Natural killer cell treated with Interleukin-12 subunit alpha and Interleukin-12 subunit beta and Interleukin-15 and Interleukin-18, amount 100 ng/mL, for 72 hours (primary cell): ENCODE measurements around the gene ETS1. TPM values are rescaled to one million over a fixed set of nuclear protein-coding genes. Genes with fewer than 3 reads are reported as not detected.

Experiments
- ATAC-seq, 2 donors: fragments of 150-1000 bp; cut with Tn5 transposase in 1 of 2; sonication (Bioruptor Pico), chemical (Tn5 transposase) in 1 of 2; 2 replicates each; pipeline ENCODE4 v1.10.0; 2021
- DNase-seq: peaks from one replicate; pipeline ENCODE4 v3.0.0; 2022; ENCODE audit warnings: low spot score
- H3K27ac Mint-ChIP-seq, 2 donors: 1 replicate in 1 of 2; 2 replicates in 1 of 2; pipeline ENCODE4 v1.8.0; 2022; ENCODE audit warnings: mixed read lengths in 2 of 2, mild to moderate bottlenecking in 1 of 2, moderate library complexity in 1 of 2
- H3K27me3 Mint-ChIP-seq, 2 donors: 1 replicate in 1 of 2; 2 replicates in 1 of 2; pipeline ENCODE4 v1.8.0; 2022; ENCODE audit warnings: mixed read lengths in 2 of 2
- H3K36me3 Mint-ChIP-seq: one replicate; pipeline ENCODE4 v1.8.0; 2022; ENCODE audit warnings: mixed read lengths
- H3K4me1 Mint-ChIP-seq, 2 donors: 1 replicate in 1 of 2; 2 replicates in 1 of 2; pipeline ENCODE4 v1.8.0; 2022; ENCODE audit warnings: low read depth in 2 of 2, mixed read lengths in 2 of 2, mild to moderate bottlenecking in 1 of 2
- H3K4me3 Mint-ChIP-seq: one replicate; pipeline ENCODE4 v1.8.0; 2022; ENCODE audit warnings: mixed read lengths
- H3K9me3 Mint-ChIP-seq: 2 replicates; pipeline ENCODE4 v1.8.0; 2022; ENCODE audit warnings: mixed read lengths
- total RNA-seq, 2 donors: library from RNA; stranded (reverse); gene quantifications; one replicate each; pipeline ENCODE4 v1.2.3, GENCODE V29; 2022

Gene ETS1
- total RNA-seq, 2 donors from 2014 or later: 521 to 738 TPM

DNA sequence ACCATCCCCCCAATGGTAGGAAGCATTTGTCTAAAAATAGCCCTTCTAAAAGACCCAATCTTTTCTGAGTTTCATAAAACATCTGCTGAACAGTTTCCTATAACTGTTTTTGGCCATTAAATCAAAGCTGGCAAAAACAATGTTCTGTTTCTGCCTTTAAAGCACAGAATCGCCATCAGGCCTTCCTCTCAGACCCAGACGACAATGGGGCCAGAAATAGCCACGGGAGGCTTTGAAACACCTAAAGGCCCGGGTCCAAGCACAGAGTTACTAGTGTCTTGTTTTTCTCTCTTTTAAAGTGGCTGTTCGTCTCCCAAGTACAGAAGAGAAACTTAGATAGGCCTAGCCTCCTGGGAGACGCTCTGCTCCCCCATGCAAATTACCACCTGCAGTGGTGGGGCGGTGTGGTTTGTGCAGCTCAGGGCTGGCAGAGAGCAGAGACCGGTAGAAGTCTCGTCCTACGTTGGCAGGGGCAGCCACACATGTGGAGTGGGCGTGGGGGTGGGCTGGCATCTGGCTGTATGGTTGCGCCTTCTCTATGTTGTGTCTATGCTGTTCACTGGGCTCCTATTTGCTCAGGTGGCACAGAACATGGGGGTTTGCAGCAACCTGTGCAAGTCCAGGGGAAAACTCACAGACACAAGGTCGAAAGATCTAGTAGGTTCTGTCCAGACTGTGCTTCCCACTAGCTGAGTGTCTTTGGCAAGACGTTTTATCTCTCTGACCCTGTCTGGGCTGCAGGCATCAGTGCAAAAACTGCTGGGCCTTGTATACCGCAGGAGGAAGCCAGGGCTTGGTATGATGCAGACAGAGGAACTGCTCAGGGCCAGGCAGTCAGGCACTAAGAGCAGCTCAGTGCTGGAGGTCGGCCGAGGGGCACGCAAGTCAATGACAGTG lies 23.6 kb upstream of the ETS1 start:
- H3K36me3 Mint-ChIP-seq: no peaks in the 10 kb centered on the region
- no peaks in the 10 kb centered on the region for H3K9me3 Mint-ChIP-seq
- H3K4me3 Mint-ChIP-seq: peak overlapping the region; percentile 78

DNA sequence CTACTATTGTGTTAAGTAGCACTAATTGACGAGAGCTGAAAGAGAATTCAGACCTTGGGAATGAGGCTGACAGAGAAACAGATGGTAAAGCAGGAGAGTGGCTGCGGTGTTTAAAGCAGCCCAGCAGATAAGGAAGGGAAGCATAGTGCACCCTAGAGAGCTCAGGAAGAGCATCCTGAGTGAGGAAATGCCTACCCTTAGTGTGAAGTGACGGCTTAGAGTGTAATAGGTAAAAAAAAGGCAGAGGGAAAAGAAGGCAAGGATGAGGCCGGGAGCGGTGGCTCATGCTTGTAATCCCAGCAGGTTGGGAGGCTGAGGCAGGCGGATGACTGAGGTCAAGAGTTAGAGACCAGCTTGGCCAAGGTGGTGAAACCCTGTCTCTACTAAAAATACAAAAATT lies 22.4 kb upstream of the ETS1 start:
- peak overlapping the region; percentile 69 for H3K4me3 Mint-ChIP-seq
- DNase-seq: no peak

More for the DNA sequence above, 23.6 kb upstream of the ETS1 start:
- peak; percentile 72 to 92 for ATAC-seq
- Mint-ChIP-seq H3K4me1 (peaks cover 27 to 37% of the 10 kb centered on the region in 2 donors), H3K27me3 (no peaks in the 10 kb centered on the region), H3K27ac (peak overlapping the region; percentile 77 to 91)
- DNase-seq: no peak

GRCh38 chr11:128608746-128609407 lies 21.5 kb upstream of the ETS1 start:
- H3K9me3 Mint-ChIP-seq: no peaks in the 10 kb centered on the region
- H3K4me3 Mint-ChIP-seq: no peak overlapping the region
- no peaks in the 10 kb centered on the region for H3K27me3 Mint-ChIP-seq
- no peaks in the 10 kb centered on the region for H3K36me3 Mint-ChIP-seq
- no peak for ATAC-seq
- peaks cover 27 to 38% of the 10 kb centered on the region in 2 donors for H3K4me1 Mint-ChIP-seq
- DNase-seq: no peak
- peak overlapping the region in 1 of 2 donors; percentile 40 for H3K27ac Mint-ChIP-seq

More for the DNA sequence above, 22.4 kb upstream of the ETS1 start:
- no peak for ATAC-seq
- H3K36me3 Mint-ChIP-seq: no peaks in the 10 kb centered on the region
- H3K4me1 Mint-ChIP-seq: peaks cover 27 to 34% of the 10 kb centered on the region in 2 donors
- no peaks in the 10 kb centered on the region for H3K27me3 Mint-ChIP-seq
- no peaks in the 10 kb centered on the region for H3K9me3 Mint-ChIP-seq
- peak overlapping the region; percentile 77 to 91 for H3K27ac Mint-ChIP-seq

DNA sequence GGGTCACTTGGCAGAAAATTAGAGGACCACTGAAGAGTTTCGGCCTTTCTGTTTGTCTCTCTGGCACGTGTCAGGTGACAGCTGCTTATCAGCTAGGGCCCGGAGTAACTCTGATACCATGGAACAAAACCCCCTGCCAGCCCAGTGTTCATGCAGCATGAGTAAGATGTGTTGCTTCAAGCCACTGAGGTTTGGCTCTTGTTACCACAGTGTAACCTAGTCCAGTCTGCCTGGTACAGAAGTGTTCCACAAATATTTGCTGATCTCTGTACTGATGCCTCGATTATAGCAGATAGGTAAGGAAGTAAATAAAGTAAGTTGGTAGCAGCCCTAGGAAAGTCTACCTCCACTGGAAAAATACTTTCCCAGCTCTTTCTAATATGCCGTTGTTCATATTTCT lies 20.5 kb upstream of the ETS1 start:
- no peak for DNase-seq
- H3K27ac Mint-ChIP-seq: peak overlapping the region in 1 of 2 donors; percentile 82
- H3K36me3 Mint-ChIP-seq: no peaks in the 10 kb centered on the region
- H3K27me3 Mint-ChIP-seq: no peaks in the 10 kb centered on the region
- no peaks in the 10 kb centered on the region for H3K9me3 Mint-ChIP-seq
- peaks cover 27 to 42% of the 10 kb centered on the region in 2 donors for H3K4me1 Mint-ChIP-seq
- H3K4me3 Mint-ChIP-seq: no peak overlapping the region
- ATAC-seq: peak in 1 of 2 donors; percentile 82

DNA sequence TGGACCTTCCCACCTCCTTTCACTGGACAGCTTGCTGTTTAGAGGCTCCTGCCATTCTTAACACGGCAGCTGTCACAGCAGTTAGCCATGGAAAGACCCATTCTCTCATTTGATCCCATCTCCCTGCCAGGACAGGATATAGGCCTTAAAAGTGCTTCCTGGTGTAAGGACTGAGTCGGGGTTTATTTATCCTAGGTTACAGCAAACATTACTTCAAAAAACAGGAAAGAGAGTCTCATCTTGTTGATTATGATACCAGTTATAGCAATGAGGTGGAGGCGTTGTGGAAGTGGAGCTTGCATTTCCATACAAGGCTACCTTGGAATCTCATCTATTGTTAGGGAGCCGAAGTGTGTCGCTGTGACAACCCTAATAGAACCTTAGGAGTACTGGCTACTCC lies 17.4 kb upstream of the ETS1 start:
- Mint-ChIP-seq H3K4me1 (peaks cover 8 to 27% of the 10 kb centered on the region in 2 donors), H3K36me3 (no peaks in the 10 kb centered on the region), H3K27me3 (no peaks in the 10 kb centered on the region), H3K9me3 (no peaks in the 10 kb centered on the region), H3K4me3 (no peak overlapping the region), H3K27ac (no peak overlapping the region)
- ATAC-seq: no peak
- DNase-seq: no peak

DNA sequence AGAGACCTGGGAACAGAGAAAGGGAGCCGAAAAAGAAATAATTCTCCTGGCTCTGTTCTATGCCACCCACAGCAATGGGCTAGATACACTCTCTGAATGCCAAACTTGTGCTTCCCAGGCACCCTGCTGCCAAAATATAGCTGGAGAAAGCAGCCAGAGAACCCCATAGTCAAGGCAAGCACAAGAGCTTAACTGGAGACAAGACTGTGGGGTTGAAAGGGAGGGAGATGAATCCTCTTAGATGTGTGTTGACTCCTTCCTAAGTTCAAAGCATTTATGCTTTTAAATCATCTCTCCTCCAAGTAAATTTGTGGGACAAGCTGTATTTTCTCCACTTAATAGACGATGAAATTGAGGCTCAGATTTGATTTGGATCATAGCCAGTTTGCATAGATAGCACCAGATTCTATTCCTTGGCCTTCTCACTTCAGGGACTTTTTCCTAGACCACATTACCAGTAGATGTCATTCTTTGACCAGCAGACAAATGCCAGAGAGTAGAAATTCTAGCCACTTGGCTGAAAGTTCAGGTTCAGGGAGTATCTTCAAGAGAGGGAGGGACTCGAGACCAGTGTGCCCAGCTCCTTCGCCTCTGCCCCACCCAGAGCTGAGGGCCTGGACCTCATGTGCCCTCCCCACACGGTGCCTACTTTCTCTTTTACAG lies 16.5 kb upstream of the ETS1 start:
- no peak overlapping the region for H3K4me3 Mint-ChIP-seq
- ATAC-seq (peak in 1 of 2 donors; percentile 20), DNase-seq (no peak)
- no peaks in the 10 kb centered on the region for H3K9me3 Mint-ChIP-seq
- H3K36me3 Mint-ChIP-seq: no peaks in the 10 kb centered on the region
- peak overlapping the region in 1 of 2 donors; percentile 61 for H3K27ac Mint-ChIP-seq
- H3K27me3 Mint-ChIP-seq: no peaks in the 10 kb centered on the region
- H3K4me1 Mint-ChIP-seq: peaks cover 5 to 26% of the 10 kb centered on the region in 2 donors

GRCh38 chr11:128603003-128603696 lies 15.8 kb upstream of the ETS1 start:
- Mint-ChIP-seq H3K27ac (peak overlapping the region in 1 of 2 donors; percentile 61), H3K36me3 (no peaks in the 10 kb centered on the region), H3K4me3 (no peak overlapping the region), H3K9me3 (no peaks in the 10 kb centered on the region), H3K27me3 (no peaks in the 10 kb centered on the region), H3K4me1 (peaks cover 5 to 21% of the 10 kb centered on the region in 2 donors)
- DNase-seq: no peak
- no peak for ATAC-seq

DNA sequence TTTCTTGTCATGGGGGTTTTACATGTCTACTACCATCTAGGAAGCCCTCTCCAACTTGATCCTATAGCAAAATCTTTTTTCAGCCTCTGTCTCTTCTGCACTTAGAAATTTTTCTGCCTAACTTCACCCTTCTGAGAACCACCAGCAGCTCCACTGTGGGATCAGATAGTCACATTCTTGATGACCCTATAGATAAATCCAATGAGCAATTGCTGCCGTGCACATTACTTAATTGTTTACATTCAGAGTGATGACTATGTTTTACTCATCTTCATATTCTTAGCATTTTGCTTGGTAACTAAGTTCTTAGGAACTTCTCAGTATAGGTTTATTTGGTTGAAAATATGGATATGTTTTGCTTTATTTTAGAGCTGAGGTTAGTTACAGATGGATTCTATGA lies 12.4 kb upstream of the ETS1 start:
- ATAC-seq (no peak), DNase-seq (no peak)
- Mint-ChIP-seq H3K4me3 (no peak overlapping the region), H3K27me3 (no peaks in the 10 kb centered on the region), H3K9me3 (no peaks in the 10 kb centered on the region), H3K27ac (peak overlapping the region; percentile 1 to 26), H3K36me3 (no peaks in the 10 kb centered on the region), H3K4me1 (peaks cover 10 to 21% of the 10 kb centered on the region in 2 donors)

DNA sequence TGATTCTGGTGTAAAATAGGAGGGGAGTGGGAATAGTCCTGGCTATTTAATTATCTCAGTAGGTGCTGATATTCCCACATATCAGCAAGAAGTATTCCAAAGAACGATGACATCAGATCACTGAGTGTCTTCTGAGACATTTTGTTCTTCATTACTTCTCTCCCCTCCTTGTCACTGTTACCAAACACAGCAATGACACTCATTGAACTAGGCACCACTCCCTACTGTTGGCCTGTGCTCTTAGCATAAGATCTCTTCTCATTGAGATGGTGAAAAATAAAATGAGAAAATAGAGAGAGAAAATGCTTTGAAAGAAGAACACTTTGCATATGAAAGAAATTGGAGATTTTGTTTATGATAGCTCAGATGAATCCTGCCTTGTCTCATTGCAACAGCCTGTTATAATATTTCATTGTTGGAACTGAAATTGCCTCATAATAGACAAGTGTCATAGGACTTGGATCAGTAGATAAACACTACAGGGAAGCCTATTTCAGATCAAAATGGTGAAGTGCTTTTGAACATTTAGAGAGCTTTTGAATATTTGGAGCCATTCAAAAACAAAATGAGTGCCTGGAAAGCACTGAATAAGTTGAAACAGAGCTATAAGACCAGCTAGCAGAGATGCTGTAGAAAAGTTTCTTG lies 11.3 kb upstream of the ETS1 start:
- Mint-ChIP-seq H3K27me3 (no peaks in the 10 kb centered on the region), H3K4me1 (peaks cover 12 to 18% of the 10 kb centered on the region in 2 donors), H3K27ac (peak overlapping the region in 1 of 2 donors; percentile 1), H3K4me3 (no peak overlapping the region), H3K9me3 (no peaks in the 10 kb centered on the region), H3K36me3 (no peaks in the 10 kb centered on the region)
- ATAC-seq: no peak
- no peak for DNase-seq

GRCh38 chr11:128598096-128598495 lies 10.7 kb upstream of the ETS1 start:
- H3K4me3 Mint-ChIP-seq: no peak overlapping the region
- no peaks in the 10 kb centered on the region for H3K9me3 Mint-ChIP-seq
- H3K4me1 Mint-ChIP-seq: peaks cover 12 to 16% of the 10 kb centered on the region in 2 donors
- peak overlapping the region in 1 of 2 donors; percentile 1 for H3K27ac Mint-ChIP-seq
- DNase-seq (no peak), ATAC-seq (no peak)
- H3K27me3 Mint-ChIP-seq: no peaks in the 10 kb centered on the region
- H3K36me3 Mint-ChIP-seq: no peaks in the 10 kb centered on the region

DNA sequence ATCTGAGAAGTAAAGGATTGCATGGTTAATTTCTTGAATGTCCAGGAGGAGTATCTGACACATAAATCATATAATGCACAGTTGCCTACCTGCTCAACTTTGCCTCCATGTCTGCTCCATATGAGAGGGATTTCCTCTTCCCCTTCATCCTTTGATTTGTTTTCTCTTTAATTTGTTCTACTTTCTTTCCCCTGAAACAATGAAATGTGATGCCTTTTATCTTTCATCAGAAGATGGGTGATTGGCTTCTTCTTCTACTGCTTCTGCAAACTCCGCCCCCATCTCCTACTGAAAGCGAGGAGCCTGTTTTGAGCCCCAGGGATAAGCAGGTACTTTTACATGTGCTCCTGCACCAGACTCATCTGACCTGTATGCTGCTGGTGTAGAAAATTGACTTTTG lies 9.9 kb upstream of the ETS1 start:
- H3K4me3 Mint-ChIP-seq: no peak overlapping the region
- H3K9me3 Mint-ChIP-seq: no peaks in the 10 kb centered on the region
- peaks cover 12 to 16% of the 10 kb centered on the region in 2 donors for H3K4me1 Mint-ChIP-seq
- H3K27me3 Mint-ChIP-seq: peaks cover 0 to 6% of the 10 kb centered on the region in 2 donors
- no peak for DNase-seq
- no peak for ATAC-seq
- no peaks in the 10 kb centered on the region for H3K36me3 Mint-ChIP-seq
- H3K27ac Mint-ChIP-seq: peak overlapping the region in 1 of 2 donors; percentile 52

GRCh38 chr11:128596250-128596649 lies 8.9 kb upstream of the ETS1 start:
- Mint-ChIP-seq H3K4me1 (peaks cover 12 to 17% of the 10 kb centered on the region in 2 donors), H3K36me3 (no peaks in the 10 kb centered on the region), H3K9me3 (no peaks in the 10 kb centered on the region), H3K27ac (peak overlapping the region in 1 of 2 donors; percentile 47), H3K4me3 (no peak overlapping the region), H3K27me3 (peaks cover 0 to 8% of the 10 kb centered on the region in 2 donors)
- no peak for DNase-seq
- no peak for ATAC-seq

DNA sequence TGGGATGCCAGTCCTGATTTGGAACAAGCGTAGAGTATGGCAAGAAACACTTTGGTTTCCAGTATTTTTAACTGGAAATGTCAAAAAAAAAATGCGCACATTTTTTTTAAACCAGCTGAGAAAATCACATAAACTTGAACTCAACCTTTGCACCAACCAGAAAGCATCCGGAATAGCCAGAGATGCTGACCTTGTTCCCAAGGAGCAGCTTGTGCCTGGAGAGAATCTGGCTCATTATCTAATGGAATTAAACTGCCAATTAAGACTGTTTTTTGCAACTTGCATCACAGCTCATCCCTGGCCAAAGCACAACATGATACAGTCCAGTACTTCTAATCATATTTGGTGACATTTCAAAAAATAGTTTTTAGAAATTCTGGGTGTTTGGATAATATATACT lies 8.4 kb upstream of the ETS1 start:
- peak overlapping the region in 1 of 2 donors; percentile 47 for H3K27ac Mint-ChIP-seq
- H3K27me3 Mint-ChIP-seq: peaks cover 0 to 8% of the 10 kb centered on the region in 2 donors
- peaks cover 12 to 17% of the 10 kb centered on the region in 2 donors for H3K4me1 Mint-ChIP-seq
- H3K4me3 Mint-ChIP-seq: no peak overlapping the region
- DNase-seq (no peak), ATAC-seq (no peak)
- H3K9me3 Mint-ChIP-seq: no peaks in the 10 kb centered on the region
- H3K36me3 Mint-ChIP-seq: no peaks in the 10 kb centered on the region
